GM23248 (cell line): ENCODE measurements around the gene ATF6. TPM values are rescaled to one million over a fixed set of nuclear protein-coding genes. Genes with fewer than 3 reads are reported as not detected.

Source experiments
- DNase-seq: peaks from one replicate; pipeline ENCODE4 v3.0.0-alpha.2; 2015
- H2AFZ ChIP-seq: fragments of 200-600 bp; sonication (generic); 2 replicates; pipeline ENCODE4 v1.6.1; 2016; ENCODE audit warnings: antibody characterized with exemption
- H3F3A ChIP-seq: fragments of 200-600 bp; sonication (generic); 2 replicates; pipeline ENCODE4 v1.6.1; 2016; ENCODE audit warnings: mild to moderate bottlenecking, antibody characterized with exemption, mixed run types; ENCODE audit not compliant: insufficient read depth
- H3K27ac ChIP-seq: fragments of 200-600 bp; sonication (generic); 2 replicates; pipeline ENCODE4 v1.5.1; 2016; ENCODE audit warnings: mild to moderate bottlenecking
- H3K27me3 ChIP-seq: fragments of 200-600 bp; sonication (generic); replicated peaks from 2 replicates; pipeline ENCODE4 v1.6.1; 2016; ENCODE audit warnings: mild to moderate bottlenecking; ENCODE audit not compliant: insufficient read depth
- H3K36me3 ChIP-seq: fragments of 200-600 bp; sonication (generic); 2 replicates; pipeline ENCODE4 v1.6.1; 2016; ENCODE audit warnings: low read depth, mild to moderate bottlenecking
- H3K4me1 ChIP-seq: fragments of 200-600 bp; sonication (generic); 2 replicates; pipeline ENCODE4 v1.6.1; 2016; ENCODE audit warnings: mild to moderate bottlenecking; ENCODE audit not compliant: insufficient read depth
- H3K4me2 ChIP-seq: fragments of 200-600 bp; sonication (generic); one replicate; pipeline ENCODE4 v1.6.1; 2016; ENCODE audit warnings: mild to moderate bottlenecking; ENCODE audit not compliant: unreplicated experiment
- H3K4me3 ChIP-seq: fragments of 200-600 bp; sonication (generic); 2 replicates; pipeline ENCODE4 v1.5.1; 2016; ENCODE audit warnings: mild to moderate bottlenecking
- H3K79me2 ChIP-seq: fragments of 200-600 bp; sonication (generic); 2 replicates; pipeline ENCODE4 v1.6.1; 2016; ENCODE audit warnings: mild to moderate bottlenecking; ENCODE audit not compliant: insufficient read depth
- H3K9ac ChIP-seq: fragments of 200-600 bp; sonication (generic); 2 replicates; pipeline ENCODE4 v1.6.1; 2016; ENCODE audit warnings: mild to moderate bottlenecking
- H3K9me2 ChIP-seq: fragments of 200-600 bp; sonication (generic); 2 replicates; pipeline ENCODE4 v1.6.1; 2016; ENCODE audit warnings: mixed run types, mild to moderate bottlenecking, moderate library complexity; ENCODE audit not compliant: insufficient read depth
- H3K9me3 ChIP-seq: fragments of 200-600 bp; sonication (generic); one replicate; pipeline ENCODE4 v1.6.1; 2017; ENCODE audit warnings: low read depth
- H4K20me1 ChIP-seq: fragments of 200-600 bp; sonication (generic); 2 replicates; pipeline ENCODE4 v1.6.0; 2016; ENCODE audit not compliant: insufficient read depth
- EZH2 ChIP-seq: fragments of 200-600 bp; sonication (generic); IDR thresholded peaks from 2 replicates; pipeline ENCODE4 v1.6.1; 2018; ENCODE audit warnings: antibody characterized with exemption, mild to moderate bottlenecking; ENCODE audit not compliant: insufficient read depth, poor library complexity, severe bottlenecking
- EZH2phosphoT487 ChIP-seq: fragments of 200-600 bp; sonication (generic); IDR thresholded peaks from 2 replicates; pipeline ENCODE4 v1.6.1; 2018; ENCODE audit warnings: antibody characterized with exemption, moderate library complexity, mild to moderate bottlenecking, low read depth; ENCODE audit not compliant: insufficient read depth
- WGBS, 2 experiments: methylation state at CpG; one replicate each; pipeline ENCODE4 v1.1.6; 2015 to 2017; ENCODE audit warnings: low lambda C conversion rate in 2 of 2, low coverage in 1 of 2; ENCODE audit errors: missing lambda C conversion rate in 2 of 2; 5-methylcytosine and 5-hydroxymethylcytosine counted together
- in situ Hi-C: fragments of 300-500 bp; cut with MboI; formaldehyde crosslinking; loops from 2 replicates; pipeline ENCODE4 v1.15.0; 2020
- polyA plus RNA-seq: library from polyadenylated mRNA; unstranded; fragments of >200 nt; fragmentation: Nextera tagmentation; extraction: Ambion mirVana; gene quantifications from 2 replicates; pipeline ENCODE4 v1.2.1, GENCODE V29; 2016
- total RNA-seq: library from RNA; depleted of rRNA; stranded (reverse); fragments of >200 nt; shearing (Covaris generic); gene quantifications from 2 replicates; pipeline ENCODE4 v1.2.3, GENCODE V29; 2014

ATF6 gene
- total and polyA plus RNA-seq, 2 experiments from 2014 or later = 14.8 to 19.8 TPM

DNA sequence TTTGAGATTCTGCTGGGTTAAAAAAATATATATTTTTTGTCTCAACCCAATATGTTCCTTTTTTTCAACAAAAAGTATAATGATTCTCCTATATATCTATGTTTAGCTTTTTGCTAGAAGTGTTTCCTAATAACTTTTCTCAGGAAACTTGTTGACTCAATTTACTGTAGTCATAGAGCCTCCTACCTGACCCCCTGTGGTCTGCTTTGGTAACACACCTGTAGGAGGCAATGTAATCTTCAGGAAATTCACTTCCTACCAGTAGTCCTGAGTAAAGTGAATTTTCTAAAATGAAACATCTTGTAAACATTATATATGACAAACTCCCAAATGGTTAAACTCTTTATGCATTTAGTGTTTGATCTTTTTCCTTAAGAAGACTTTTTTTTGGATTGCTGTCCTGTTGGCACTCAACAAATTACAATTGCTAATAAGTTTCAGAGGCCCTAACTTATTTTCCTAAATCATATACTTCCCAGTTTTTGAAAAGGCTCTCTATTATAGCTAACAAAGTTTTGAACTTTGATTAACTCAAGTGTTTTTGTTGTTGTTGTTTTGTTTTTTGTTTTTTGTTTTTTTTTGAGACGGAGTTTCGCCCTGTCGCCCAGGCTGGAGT is 139.3 kb downstream of the ATF6 start:
- H3F3A ChIP-seq = peaks cover 12% of the 10 kb centered on the region
- H3K4me2 ChIP-seq = no peak overlapping the region
- H3K4me3 ChIP-seq = no peak overlapping the region
- H2AFZ ChIP-seq = no peak overlapping the region
- no peaks in the 10 kb centered on the region for H3K36me3 ChIP-seq
- in situ Hi-C loops = no loop called here
- H3K27ac ChIP-seq = no peak overlapping the region
- no peaks in the 10 kb centered on the region for H3K9me2 ChIP-seq
- peaks cover 22% of the 10 kb centered on the region for H3K4me1 ChIP-seq
- H4K20me1 ChIP-seq = no peaks in the 10 kb centered on the region
- H3K27me3 ChIP-seq = no peaks in the 10 kb centered on the region
- DNase-seq = peak; percentile 54
- H3K9me3 ChIP-seq = no peaks in the 10 kb centered on the region
- no peak overlapping the region for H3K9ac ChIP-seq
- WGBS, 2 experiments = 95% methylated on average over 3 of the region's 3 CpGs
- H3K79me2 ChIP-seq = no peaks in the 10 kb centered on the region
- TF ChIP-seq EZH2 (no peak), EZH2phosphoT487 (no peak)

GRCh38 chr1:161907265-161907664 is 141.1 kb downstream of the ATF6 start:
- Histone ChIP-seq H3K4me1 (peaks cover 33% of the 10 kb centered on the region), H3K9me2 (no peaks in the 10 kb centered on the region), H3K9me3 (no peaks in the 10 kb centered on the region), H3K27me3 (no peaks in the 10 kb centered on the region), H3K36me3 (no peaks in the 10 kb centered on the region), H4K20me1 (no peaks in the 10 kb centered on the region), H3K4me3 (no peak overlapping the region), H3F3A (peaks cover 23% of the 10 kb centered on the region), H3K27ac (no peak overlapping the region), H3K79me2 (no peaks in the 10 kb centered on the region), H2AFZ (no peak overlapping the region), H3K9ac (no peak overlapping the region), H3K4me2 (no peak overlapping the region)
- DNase-seq = no peak
- TF ChIP-seq EZH2 (no peak), EZH2phosphoT487 (no peak)
- in situ Hi-C loops = no loop called here

DNA sequence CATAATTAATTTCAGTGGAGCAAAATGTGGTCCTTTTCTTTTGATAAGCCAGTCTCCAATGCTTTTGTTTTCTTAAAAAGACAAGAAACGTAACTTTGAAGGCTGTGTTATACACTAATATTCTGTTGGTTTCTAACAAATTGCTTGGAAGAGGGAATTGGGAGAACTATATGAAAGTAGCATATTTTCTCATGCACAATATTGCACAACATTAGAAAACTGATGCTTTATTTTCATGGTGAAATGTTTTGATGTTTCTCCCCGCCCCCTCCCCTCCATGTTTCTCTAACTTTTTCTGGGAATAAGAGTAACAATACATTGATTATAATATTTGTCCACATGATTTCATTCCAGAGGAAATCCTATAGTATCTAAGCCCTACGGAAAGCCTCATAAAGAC is 142.1 kb downstream of the ATF6 start:
- 97 to 98% methylated on average over 3 of the region's 3 CpGs for WGBS, 2 experiments
- TF ChIP-seq EZH2 (no peak), EZH2phosphoT487 (no peak)
- Histone ChIP-seq H3K79me2 (no peaks in the 10 kb centered on the region), H3K27me3 (no peaks in the 10 kb centered on the region), H3K27ac (no peak overlapping the region), H3K4me1 (peaks cover 34% of the 10 kb centered on the region), H4K20me1 (no peaks in the 10 kb centered on the region), H3K36me3 (no peaks in the 10 kb centered on the region), H3F3A (peaks cover 23% of the 10 kb centered on the region), H3K4me3 (no peak overlapping the region), H3K9ac (no peak overlapping the region), H3K9me3 (no peaks in the 10 kb centered on the region), H3K9me2 (no peaks in the 10 kb centered on the region), H2AFZ (no peak overlapping the region), H3K4me2 (no peak overlapping the region)
- DNase-seq = no peak
- in situ Hi-C loops = no loop called here

GRCh38 chr1:161910604-161911003 is 144.5 kb downstream of the ATF6 start:
- Histone ChIP-seq H3K27ac (peak overlapping the region; percentile 77), H3K4me1 (peaks cover 42% of the 10 kb centered on the region), H4K20me1 (no peaks in the 10 kb centered on the region), H3K4me3 (0 out of 2 replicates have a peak overlapping the region, but pooled peaks have one; percentile 9), H3K9ac (peak overlapping the region; percentile 49), H3K36me3 (no peaks in the 10 kb centered on the region), H3K4me2 (peak overlapping the region; percentile 63), H3K79me2 (no peaks in the 10 kb centered on the region), H2AFZ (no peak overlapping the region), H3K9me3 (no peaks in the 10 kb centered on the region), H3K9me2 (no peaks in the 10 kb centered on the region), H3K27me3 (no peaks in the 10 kb centered on the region), H3F3A (peaks cover 31% of the 10 kb centered on the region)
- TF ChIP-seq EZH2phosphoT487 (no peak), EZH2 (no peak)
- in situ Hi-C loops = no loop called here
- DNase-seq = peak; percentile 64

GRCh38 chr1:161913482-161914140 is 147.5 kb downstream of the ATF6 start:
- Histone ChIP-seq H3K4me2 (no peak overlapping the region), H3K27ac (no peak overlapping the region)

More at GRCh38 chr1:161913482-161914140, 147.5 kb downstream of the ATF6 start:
- Histone ChIP-seq H3K9me2 (peaks cover 3% of the 10 kb centered on the region; the same call in 1 of the 2 replicates), H2AFZ (no peak overlapping the region), H3K9ac (no peak overlapping the region), H4K20me1 (no peaks in the 10 kb centered on the region), H3K27me3 (no peaks in the 10 kb centered on the region), H3K4me1 (peaks cover 35% of the 10 kb centered on the region), H3K79me2 (no peaks in the 10 kb centered on the region), H3K9me3 (no peaks in the 10 kb centered on the region), H3K36me3 (no peaks in the 10 kb centered on the region), H3K4me3 (no peak overlapping the region), H3F3A (peaks cover 31% of the 10 kb centered on the region)
- TF ChIP-seq EZH2phosphoT487 = no peak
- DNase-seq = peak; percentile 57
- in situ Hi-C loops = no loop called here
